ENCODE results near the gene RHOT2.

The RHOT2 gene

DNA sequence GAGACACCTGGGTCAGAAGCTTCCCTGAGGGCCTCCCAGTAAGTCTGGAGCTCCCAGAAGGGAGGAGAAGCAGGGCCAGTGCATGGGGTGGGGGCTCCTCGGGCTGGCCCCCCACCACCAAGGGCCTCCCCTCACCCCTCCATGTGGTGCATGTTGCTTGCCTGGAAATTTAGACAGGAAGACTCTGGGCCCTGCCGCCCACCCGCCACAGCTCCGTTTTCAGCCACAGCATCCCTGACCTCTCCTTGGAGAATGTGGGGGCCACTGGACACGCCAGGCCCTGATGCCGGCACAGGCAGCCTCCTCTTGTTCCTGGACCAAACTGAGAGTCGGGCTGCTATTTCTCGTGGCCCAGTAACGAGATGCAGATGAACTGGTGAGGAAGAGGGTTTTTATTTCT lies 29.1 kb upstream of the RHOT2 start:
- Histone ChIP-seq H3K9me2 (ENCODE audit: low read depth, low read length) (no peaks in the 10 kb centered on the region), H3K36me3 (ENCODE audit: insufficient read depth, low read length) (no peaks in the 10 kb centered on the region; the same call in 1 of the 2 replicates), H3K4me1 (ENCODE audit: insufficient read depth, low read length, severe bottlenecking) (peaks cover 45% of the 10 kb centered on the region), H3K79me2 (ENCODE audit: insufficient read depth, low read length) (no peaks in the 10 kb centered on the region), H3K27me3 (ENCODE audit: insufficient read depth, low read length) (no peaks in the 10 kb centered on the region), H3F3A (ENCODE audit: insufficient read depth, low read length) (no peaks in the 10 kb centered on the region), H2AFZ (ENCODE audit: low read length) (no peak overlapping the region), H3K27ac (ENCODE audit: low read depth, low read length, poor library complexity, severe bottlenecking) (peak overlapping the region; percentile 84), H3K4me3 (ENCODE audit: low read depth, low read length, poor library complexity, severe bottlenecking) (no peak overlapping the region), H4K20me1 (ENCODE audit: insufficient read depth, low read length) (no peaks in the 10 kb centered on the region), H3K9me3 (ENCODE audit: low read length) (no peaks in the 10 kb centered on the region), H3K4me2 (ENCODE audit: low read length) (0 out of 2 replicates have a peak overlapping the region, but pooled peaks have one; percentile 13), H3K9ac (ENCODE audit: low read length) (peak overlapping the region; percentile 6; the same call in 1 of the 2 replicates)
- TF ChIP-seq EZH2 (IDR thresholded peaks at IDR 0.05; ENCODE audit: borderline replicate concordance, low read length) = no peak
- no peak for TF ChIP-seq CTCF (IDR thresholded peaks at IDR 0.05; ENCODE audit: low read length)

DNA sequence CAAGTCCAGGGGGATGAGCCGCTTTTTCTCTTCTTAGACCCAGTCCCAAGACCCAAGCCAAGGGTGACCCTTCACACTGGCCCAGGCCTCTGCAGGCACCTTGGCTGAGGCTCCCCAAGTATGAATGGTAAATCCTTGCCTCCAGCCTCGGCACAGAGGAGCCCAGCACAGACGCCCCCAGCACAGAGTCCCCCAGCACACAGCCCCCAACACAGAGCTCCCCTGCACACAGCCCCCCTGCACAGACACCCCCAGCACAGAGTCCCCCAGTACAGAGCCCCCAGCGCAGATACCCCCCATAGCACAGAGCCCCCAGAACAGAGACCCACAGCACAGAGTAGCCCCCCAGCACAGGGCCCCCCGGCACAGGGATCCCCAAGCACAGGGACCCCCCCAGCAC lies 27.3 kb upstream of the RHOT2 start:
- Histone ChIP-seq H3K4me3 (ENCODE audit: low read depth, low read length, poor library complexity, severe bottlenecking) (peak overlapping the region; percentile 80), H4K20me1 (ENCODE audit: insufficient read depth, low read length) (no peaks in the 10 kb centered on the region), H3K27me3 (ENCODE audit: insufficient read depth, low read length) (no peaks in the 10 kb centered on the region), H3K9me3 (ENCODE audit: low read length) (no peaks in the 10 kb centered on the region), H3K79me2 (ENCODE audit: insufficient read depth, low read length) (no peaks in the 10 kb centered on the region), H3K36me3 (ENCODE audit: insufficient read depth, low read length) (peaks cover 5% of the 10 kb centered on the region; the same call in 1 of the 2 replicates), H3K9ac (ENCODE audit: low read length) (no peak overlapping the region; the same call in 1 of the 2 replicates), H3K4me1 (ENCODE audit: insufficient read depth, low read length, severe bottlenecking) (peaks cover 40% of the 10 kb centered on the region), H2AFZ (ENCODE audit: low read length) (no peak overlapping the region), H3K9me2 (ENCODE audit: low read depth, low read length) (no peaks in the 10 kb centered on the region), H3K27ac (ENCODE audit: low read depth, low read length, poor library complexity, severe bottlenecking) (peak overlapping the region; percentile 20), H3F3A (ENCODE audit: insufficient read depth, low read length) (no peaks in the 10 kb centered on the region), H3K4me2 (ENCODE audit: low read length) (peak overlapping the region; percentile 82; the same call in 1 of the 2 replicates)
- TF ChIP-seq EZH2 (IDR thresholded peaks at IDR 0.05; ENCODE audit: borderline replicate concordance, low read length) = no peak
- TF ChIP-seq CTCF (IDR thresholded peaks at IDR 0.05; ENCODE audit: low read length) = no peak

DNA sequence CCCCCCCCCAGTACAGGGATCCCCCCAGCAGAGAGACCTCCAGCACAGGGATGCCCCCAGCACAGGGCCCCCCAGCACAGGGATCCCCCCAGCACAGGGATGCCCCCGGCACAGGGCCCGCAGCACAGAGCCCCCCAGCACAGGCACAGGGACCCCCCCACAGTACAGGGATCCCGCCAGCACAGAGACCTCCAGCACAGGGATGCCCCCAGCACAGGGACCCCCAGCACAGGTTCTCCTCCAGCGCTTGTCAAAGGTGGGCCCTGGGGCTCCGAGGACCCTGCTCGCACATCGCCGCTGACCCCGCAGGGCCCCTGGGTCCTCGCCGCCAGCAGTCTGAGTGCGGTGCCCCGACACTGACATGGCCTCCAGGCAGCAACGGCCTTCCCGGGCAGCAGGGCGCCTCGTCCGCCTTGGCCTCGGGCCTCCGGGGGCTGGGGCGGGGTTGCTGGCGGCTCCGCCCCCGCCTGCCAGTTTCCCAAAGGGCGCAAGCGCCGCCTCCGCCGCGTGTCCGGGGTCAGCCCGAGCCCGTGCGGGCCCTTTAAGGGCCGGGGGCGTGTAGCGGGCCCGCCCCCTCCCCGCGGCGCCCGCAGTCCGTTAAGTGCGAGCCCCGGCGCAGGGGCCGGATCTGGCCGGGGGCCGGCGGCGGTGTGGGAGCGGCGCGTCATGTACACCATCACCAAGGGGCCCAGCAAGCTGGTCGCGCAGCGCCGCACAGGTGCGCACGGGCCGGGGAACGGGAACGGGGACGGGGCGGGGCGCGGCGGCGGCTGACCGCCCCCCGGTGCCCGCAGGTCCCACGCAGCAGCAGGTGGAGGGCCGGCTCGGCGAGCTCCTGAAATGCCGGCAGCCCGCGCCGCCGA lies 26.4 kb upstream of the RHOT2 start, which contains the start of gene MCRIP2:
Gene MCRIP2, plus strand, starts transcription at position 503 of the 863 bp plus-strand sequence. Its CDS starts 164 bp downstream, at position 667.
- H3K36me3 ChIP-seq (ENCODE audit: insufficient read depth, low read length) = peaks cover 5% of the 10 kb centered on the region; the same call in 1 of the 2 replicates
- H3K4me2 ChIP-seq (ENCODE audit: low read length) = peak within 1 kb of the TSS; percentile 82
- no peaks in the 10 kb centered on the region for H3K9me3 ChIP-seq (ENCODE audit: low read length)
- peak within 1 kb of the TSS; percentile 80 for H3K4me3 ChIP-seq (ENCODE audit: low read depth, low read length, poor library complexity, severe bottlenecking)
- H2AFZ ChIP-seq (ENCODE audit: low read length) = no peak within 1 kb of the TSS
- peak within 1 kb of the TSS; percentile 80 for H3K9ac ChIP-seq (ENCODE audit: low read length)
- H3K27me3 ChIP-seq (ENCODE audit: insufficient read depth, low read length) = no peaks in the 10 kb centered on the region
- peak within 1 kb of the TSS; percentile 40 for H3K27ac ChIP-seq (ENCODE audit: low read depth, low read length, poor library complexity, severe bottlenecking)
- peaks cover 46% of the 10 kb centered on the region for H3K4me1 ChIP-seq (ENCODE audit: insufficient read depth, low read length, severe bottlenecking)
- H4K20me1 ChIP-seq (ENCODE audit: insufficient read depth, low read length) = no peaks in the 10 kb centered on the region
- no peaks in the 10 kb centered on the region for H3F3A ChIP-seq (ENCODE audit: insufficient read depth, low read length)
- H3K9me2 ChIP-seq (ENCODE audit: low read depth, low read length) = no peaks in the 10 kb centered on the region
- no peaks in the 10 kb centered on the region for H3K79me2 ChIP-seq (ENCODE audit: insufficient read depth, low read length)
- no peak for TF ChIP-seq CTCF (IDR thresholded peaks at IDR 0.05; ENCODE audit: low read length)
